Left kidney (tissue), 2 donors: ENCODE results near the gene TIMP1. TPM values are rescaled to one million over a fixed set of nuclear protein-coding genes. Genes with fewer than 3 reads are reported as not detected.

Experiments used
- DNase-seq: peaks from one replicate; pipeline ENCODE4 v3.0.0-alpha.2; 2013
- polyA plus RNA-seq: library from polyadenylated mRNA; unstranded; fragments of 120-200 nt; gene quantifications from one replicate; pipeline ENCODE4 v1.2.1, GENCODE V29; 2013; ENCODE audit not compliant: insufficient read length

The TIMP1 gene
- polyA plus RNA-seq, 1 donor, result 73.2 TPM

DNA sequence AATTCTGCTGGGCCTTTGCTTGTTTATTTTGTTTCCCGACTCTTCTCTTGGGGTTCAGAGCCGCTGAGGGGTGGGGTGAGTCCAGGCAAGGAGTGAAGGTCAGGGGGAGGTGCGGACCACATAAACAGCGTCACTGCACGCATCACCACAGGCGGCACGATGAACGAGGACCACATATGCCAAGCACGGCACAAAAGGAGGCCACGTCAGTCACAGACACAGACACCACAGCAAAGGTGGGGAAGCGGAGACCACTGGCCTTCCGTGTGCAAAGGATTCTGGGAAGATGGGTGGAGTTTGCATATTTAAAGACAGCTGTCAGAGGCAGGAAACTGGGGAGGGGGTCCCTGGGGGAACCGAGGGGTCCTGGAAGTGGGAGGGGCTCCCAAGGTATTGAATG lies 10.3 kb upstream of the TIMP1 start:
- no peak for DNase-seq

DNA sequence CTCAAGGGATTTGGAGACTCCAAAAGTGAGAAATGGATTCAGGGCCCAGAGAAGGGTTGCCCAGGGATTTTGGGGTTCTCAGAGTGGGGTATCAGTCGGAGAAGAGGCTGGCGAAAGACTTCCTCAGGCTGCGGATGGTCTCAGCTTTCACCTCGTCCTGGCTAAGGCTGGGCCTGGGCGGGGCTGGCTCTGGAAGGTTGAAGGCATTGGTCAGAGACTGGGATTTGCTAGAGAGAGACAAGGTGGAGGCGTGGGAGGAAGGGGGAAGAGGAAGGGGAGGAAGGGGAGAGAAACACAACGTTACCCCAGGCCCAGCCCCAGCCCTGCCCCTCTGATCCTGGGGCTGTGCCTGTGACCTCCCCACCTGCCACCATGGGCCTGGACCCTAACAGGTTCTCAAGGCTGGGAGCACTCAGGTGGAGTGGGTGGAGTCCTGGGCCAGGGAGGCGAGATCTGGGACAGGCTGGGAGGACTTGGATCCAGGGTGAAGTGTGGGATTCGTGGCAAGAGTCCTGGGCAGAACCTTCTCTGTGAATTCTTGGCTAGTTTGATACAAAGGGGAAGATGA lies 9.4 kb upstream of the TIMP1 start:
- no peak for DNase-seq

GRCh38 chrX:47573341-47574075 lies 8.7 kb upstream of the TIMP1 start:
- peak; percentile 77 for DNase-seq

DNA sequence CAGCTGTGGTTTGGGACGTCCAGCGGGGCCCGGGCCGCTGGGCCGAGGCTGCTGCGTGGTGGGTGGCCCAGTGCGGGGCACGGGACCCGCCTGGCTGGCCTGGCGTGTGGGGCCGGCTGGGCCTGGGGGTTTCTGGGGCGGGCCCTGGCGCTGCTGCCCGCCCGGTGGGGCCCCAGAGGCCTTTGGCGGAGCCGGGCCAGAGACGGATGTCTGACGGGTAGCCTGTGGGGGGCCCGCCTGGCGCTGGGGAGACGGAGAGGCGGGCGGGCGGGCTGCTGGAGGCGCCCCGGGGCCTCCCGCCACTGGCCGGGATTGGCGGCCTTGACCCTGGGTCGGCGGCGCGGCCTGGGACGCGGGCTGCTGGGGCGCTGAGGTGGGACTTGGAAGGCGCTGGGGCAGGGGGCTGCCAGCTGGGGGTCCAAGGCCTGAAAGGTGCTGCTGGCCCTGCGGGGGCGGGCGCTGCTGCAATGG lies 8.1 kb upstream of the TIMP1 start:
- DNase-seq, result no peak

DNA sequence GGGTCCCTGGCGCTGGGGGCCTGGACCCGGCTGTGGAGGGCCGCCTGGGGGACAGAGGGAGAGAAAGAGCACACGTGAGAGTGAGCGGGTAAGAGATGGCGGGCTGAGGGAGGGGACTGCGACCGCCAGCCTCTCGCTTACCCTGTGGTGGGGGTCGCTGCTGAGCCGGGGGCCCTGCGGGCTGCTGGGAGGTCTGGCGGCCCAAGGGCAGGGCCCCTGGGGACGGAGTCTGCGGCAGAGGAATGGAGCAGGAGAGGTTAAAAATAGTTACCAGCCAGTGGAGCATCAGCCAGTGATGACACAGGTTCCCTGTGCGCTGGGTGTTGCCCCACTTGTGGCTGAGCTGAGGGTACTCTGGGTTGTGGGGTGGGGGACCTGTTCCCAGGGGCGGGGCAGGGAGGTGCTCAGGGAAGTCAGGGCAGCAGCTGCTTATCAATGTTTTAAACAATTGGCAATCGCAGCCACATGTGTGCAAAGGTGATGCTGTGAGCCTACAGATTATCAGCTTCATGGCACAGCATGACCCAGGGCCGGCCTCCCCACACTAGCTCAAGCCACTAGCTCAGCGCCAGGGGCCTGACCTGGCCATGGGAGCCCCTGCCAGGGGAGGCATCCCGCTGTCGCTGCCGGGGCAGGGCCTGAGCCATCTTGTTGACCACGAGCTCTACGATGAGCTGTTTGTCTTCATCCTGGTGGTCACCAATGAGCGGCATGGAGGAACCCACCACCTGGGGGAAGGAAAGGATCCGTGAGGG lies 7.5 kb upstream of the TIMP1 start:
- DNase-seq, result no peak

DNA sequence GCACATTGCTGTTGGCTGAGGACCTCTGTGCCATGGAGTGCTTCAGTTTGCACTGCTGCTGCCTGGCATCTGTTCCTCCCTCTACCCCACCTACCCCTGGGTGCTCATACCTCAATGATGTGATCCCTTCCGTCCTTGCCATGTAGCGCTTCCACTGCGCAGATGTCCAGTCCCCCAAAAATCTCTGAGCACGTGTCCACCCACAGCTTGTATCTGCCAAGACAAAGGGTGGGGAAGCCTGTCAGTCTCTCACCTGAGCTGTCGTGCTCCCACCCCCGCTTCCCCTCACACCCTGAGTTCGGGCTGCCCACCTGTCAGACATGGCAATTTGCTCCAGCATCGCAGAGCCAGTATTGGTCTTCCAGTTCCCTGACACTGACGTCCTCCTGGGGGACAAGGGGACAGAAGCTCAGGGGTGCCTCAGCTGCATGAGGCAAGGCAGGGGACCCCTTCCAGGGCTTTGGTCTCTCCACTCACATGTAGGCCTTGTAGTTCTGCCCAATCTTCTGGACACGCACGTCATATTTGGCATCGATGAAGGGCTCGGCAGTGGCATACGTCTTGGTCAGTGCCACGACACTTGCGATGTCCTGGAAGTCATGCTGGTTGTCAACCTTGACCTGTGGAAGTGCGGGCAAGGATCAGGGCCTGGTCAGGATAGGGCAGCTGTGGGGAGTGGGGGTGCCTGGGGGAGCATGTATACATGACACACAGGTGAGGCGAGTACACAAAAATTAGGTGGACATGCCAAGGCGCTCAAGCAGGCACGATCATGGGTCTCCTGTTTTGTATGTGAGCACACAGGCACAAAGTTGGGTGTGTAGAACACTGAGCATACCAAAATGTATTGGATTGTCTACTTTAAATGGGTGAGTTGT lies 6.0 kb upstream of the TIMP1 start:
- no peak for DNase-seq

DNA sequence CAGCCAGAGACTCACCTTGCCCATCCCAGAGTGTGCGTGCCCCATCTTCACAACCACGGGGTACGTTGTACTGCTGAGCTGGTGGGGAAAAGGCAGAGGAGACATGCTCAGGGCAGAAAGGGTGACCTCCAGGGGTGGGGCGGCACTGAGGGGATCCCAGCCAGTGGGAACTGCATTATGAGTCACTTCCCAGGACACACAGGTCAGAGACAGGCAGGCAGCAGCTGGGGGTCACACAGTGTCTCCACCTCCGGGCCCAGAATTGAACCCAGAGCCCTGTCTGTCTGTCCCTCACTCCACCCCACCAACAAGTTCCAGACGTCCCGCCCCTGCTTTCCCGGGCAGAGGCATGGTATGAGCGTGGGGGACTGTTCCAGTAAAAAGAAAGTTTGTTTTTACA lies 4.8 kb upstream of the TIMP1 start:
- no peak for DNase-seq

DNA sequence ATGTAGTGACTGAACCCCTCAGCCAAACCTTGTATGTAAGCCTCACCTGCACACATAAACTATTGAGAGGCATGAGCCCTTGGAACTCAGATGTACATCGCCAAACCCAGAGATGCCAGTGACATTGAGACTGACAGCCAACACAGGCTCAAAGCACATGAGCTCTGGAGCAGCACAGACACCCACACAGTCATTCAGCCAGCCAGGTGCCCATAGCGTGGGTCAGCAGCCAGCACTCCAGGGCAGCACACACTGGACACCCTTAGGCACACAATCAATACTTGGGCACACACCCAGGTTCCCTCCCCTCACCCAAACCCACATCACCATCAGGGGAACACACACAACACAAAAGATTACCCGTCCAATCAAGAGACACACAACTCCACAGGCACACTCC lies 4.3 kb upstream of the TIMP1 start:
- no peak for DNase-seq

DNA sequence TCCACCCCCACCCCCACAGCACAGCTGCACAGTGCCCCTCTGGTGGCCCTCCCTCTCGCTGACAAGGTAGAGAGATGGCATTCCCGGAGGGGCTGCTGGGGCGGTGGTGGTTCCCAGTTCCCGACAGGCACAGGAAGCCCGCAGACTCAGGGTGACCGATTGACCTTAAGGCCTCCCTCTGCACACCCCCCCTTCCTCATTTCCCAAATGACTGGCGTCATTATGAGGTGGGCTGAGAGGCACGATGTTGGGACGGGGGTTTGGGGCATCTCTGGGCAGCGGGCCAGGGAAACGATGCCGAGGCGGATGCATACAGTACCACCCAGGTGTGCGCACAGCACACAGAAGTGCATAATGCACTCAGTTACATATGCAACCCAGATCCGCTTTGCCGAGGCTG lies 3.5 kb upstream of the TIMP1 start:
- no peak for DNase-seq

DNA sequence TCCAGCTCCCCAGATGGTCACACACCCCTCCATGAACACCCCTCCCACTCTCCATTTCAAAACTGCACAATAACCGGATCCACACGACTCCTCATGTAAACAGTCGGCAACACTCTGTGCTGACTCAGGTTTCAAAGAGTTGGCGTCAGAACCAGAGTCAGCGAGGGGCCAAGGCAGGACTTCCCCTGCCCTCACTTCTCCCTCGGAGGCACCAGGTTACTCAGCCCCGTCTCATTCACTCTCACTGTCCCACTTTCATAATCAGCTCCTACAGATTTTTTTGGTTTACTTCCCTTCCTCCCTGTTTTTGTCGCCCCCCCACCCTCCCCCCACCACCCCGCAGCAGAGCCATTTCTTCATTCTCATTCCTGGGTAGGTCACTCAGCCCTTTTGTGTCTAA lies 2.7 kb upstream of the TIMP1 start:
- DNase-seq, result no peak

DNA sequence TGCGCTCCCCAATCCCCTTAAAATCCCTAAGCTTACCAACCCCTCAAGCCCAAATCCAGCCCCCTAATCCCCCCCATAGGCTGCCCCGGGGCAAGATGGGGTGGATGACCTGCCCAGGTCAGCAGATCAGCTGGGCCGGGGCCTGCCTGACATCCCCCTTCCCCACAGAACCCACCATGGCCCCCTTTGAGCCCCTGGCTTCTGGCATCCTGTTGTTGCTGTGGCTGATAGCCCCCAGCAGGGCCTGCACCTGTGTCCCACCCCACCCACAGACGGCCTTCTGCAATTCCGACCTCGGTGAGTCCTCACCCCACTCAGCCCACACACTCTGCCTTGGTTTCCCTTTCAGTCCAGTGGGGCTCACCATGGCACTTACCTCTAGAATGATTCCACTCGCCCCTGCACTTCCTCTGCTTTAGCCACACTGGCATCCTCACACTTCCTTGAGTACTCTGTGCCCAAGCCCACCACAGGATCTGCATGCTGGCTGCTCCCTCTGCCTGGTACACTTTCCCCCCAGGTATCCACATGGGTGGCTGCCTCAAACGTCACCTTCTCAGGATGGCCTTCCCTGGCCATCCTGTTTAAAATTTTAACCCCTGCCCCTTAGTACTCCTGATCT lies 1.1 kb downstream of the TIMP1 start:
- DNase-seq, result no peak

GRCh38 chrX:47584714-47585113 lies 2.5 kb downstream of the TIMP1 start:
- no peak for DNase-seq

- DNase-seq, result no peak
These were observed 3.0 kb downstream of the TIMP1 start for GRCh38 chrX:47585273-47585672.

DNA sequence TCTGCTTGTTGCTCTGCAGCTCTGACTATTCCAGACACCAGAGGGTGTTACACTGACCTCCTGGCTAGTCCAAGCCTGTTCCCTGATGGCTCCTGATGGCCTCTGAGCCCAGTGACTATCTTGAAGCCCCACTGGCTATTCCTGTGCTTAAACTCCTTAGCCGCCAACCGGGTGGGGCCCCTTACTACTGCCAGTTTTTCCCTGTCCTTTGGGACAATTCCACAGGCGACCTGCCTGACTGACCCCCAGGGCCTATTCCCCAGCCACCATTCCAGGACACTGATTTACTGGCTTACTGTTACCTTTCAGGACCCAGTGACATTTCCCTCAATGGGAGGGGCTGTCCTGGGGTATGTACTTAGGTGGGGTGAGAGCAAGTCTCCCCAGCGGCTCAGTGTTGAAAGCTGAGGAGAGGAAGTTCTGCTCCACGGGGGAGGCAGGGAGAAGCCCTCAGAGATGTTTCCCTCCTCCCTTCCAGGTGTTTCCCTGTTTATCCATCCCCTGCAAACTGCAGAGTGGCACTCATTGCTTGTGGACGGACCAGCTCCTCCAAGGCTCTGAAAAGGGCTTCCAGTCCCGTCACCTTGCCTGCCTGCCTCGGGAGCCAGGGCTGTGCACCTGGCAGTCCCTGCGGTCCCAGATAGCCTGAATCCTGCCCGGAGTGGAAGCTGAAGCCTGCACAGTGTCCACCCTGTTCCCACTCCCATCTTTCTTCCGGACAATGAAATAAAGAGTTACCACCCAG lies 4.0 kb downstream of the TIMP1 start:
- DNase-seq, result no peak

- no peak for DNase-seq
These were observed 5.1 kb downstream of the TIMP1 start for GRCh38 chrX:47587091-47587891.

GRCh38 chrX:47587906-47588735 lies 5.9 kb downstream of the TIMP1 start:
- no peak for DNase-seq

- DNase-seq, result no peak
These were observed 8.7 kb downstream of the TIMP1 start for GRCh38 chrX:47590984-47591383.

DNA sequence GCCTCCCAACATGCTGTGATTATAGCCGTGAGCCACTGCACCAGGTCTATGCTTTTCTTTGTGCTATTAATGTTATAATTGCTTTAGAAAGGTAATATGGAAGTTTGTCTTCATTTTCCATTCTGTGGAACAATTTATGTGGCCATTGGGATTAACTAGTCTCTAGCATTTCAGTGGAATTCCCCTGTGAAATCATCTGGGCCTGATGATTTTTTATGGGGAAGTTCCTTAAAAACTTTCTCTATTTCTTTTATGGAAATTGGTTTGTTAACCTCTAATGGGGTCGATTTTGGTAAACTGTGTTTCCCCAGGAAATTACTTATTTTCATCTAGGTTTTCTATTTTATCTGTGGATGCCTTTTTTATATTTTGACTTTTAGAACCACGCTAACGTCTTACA lies 11.3 kb downstream of the TIMP1 start:
- DNase-seq, result no peak

GRCh38 chrX:47595716-47596251 lies 13.5 kb downstream of the TIMP1 start:
- DNase-seq, result no peak
